PC-9 (cell line): ENCODE results near the gene PLRG1. TPM values are rescaled to one million over a fixed set of nuclear protein-coding genes. Genes with fewer than 3 reads are reported as not detected.

Experiments used
- BruUV-seq: library from RNA; stranded (reverse); fragments of 400-500 nt; replicated peaks from 2 replicates; lab custom pipeline; 2021; lab: Mats Ljungman, UMichigan
- CTCF ChIA-PET: fragments of 300-600 bp; sonication (Branson Sonifier 250); formaldehyde crosslinking; loops from one replicate; lab custom pipeline; 2022; ENCODE audit warnings: antibody characterized with exemption; lab: Charles Lee
- POLR2A ChIA-PET: fragments of 300-600 bp; sonication (Branson Sonifier 250); formaldehyde crosslinking; loops from one replicate; lab custom pipeline; 2022; ENCODE audit warnings: antibody characterized with exemption; ENCODE audit not compliant: unreplicated experiment; lab: Charles Lee
- DNase-seq, 2 experiments: peaks; one replicate each; pipeline versions ENCODE4 v3.0.0 to v3.0.0-alpha.2; 2015 to 2022; ENCODE audit warnings: mixed read lengths in 1 of 2
- H2AFZ ChIP-seq: fragments of 200-600 bp; sonication (generic); 2 replicates; pipeline ENCODE4 v1.8.1; 2017; ENCODE audit warnings: antibody characterized with exemption
- H3F3A ChIP-seq: fragments of 200-600 bp; sonication (generic); 2 replicates; pipeline ENCODE4 v1.8.1; 2017; ENCODE audit warnings: antibody characterized with exemption, mild to moderate bottlenecking, low read depth; ENCODE audit not compliant: insufficient read depth
- H3K27ac ChIP-seq: fragments of 200-600 bp; sonication (generic); 2 replicates; pipeline ENCODE4 v1.6.1; 2016; ENCODE audit warnings: mixed run types
- H3K27me3 ChIP-seq: fragments of 200-600 bp; sonication (generic); 2 replicates; pipeline ENCODE4 v1.6.1; 2016; ENCODE audit warnings: low read depth, mixed run types; ENCODE audit not compliant: insufficient read depth
- H3K36me3 ChIP-seq: fragments of 200-600 bp; sonication (generic); 2 replicates; pipeline ENCODE4 v1.6.1; 2016; ENCODE audit warnings: low read depth, mixed run types
- H3K4me1 ChIP-seq: fragments of 200-600 bp; sonication (generic); replicated peaks from 2 replicates; pipeline ENCODE4 v1.6.1; 2016; ENCODE audit warnings: mixed run types; ENCODE audit not compliant: insufficient read depth
- H3K4me2 ChIP-seq: fragments of 200-600 bp; sonication (generic); 2 replicates; pipeline ENCODE4 v1.6.1; 2017; ENCODE audit warnings: mixed run types
- H3K4me3 ChIP-seq: fragments of 200-600 bp; sonication (generic); 2 replicates; pipeline ENCODE4 v1.6.1; 2016; ENCODE audit warnings: mixed run types
- H3K79me2 ChIP-seq: fragments of 200-600 bp; sonication (generic); 2 replicates; pipeline ENCODE4 v1.6.1; 2017; ENCODE audit warnings: low read depth, mixed run types
- H3K9me2 ChIP-seq: fragments of 200-600 bp; sonication (generic); 2 replicates; pipeline ENCODE4 v1.8.1; 2017; ENCODE audit warnings: mild to moderate bottlenecking; ENCODE audit not compliant: insufficient read depth
- H3K9me3 ChIP-seq: fragments of 200-600 bp; sonication (generic); 2 replicates; pipeline ENCODE4 v1.8.1; 2016; ENCODE audit warnings: low read depth; ENCODE audit not compliant: insufficient read depth
- H4K20me1 ChIP-seq: fragments of 200-600 bp; sonication (generic); 2 replicates; pipeline ENCODE4 v1.8.1; 2017; ENCODE audit not compliant: insufficient read depth
- CTCF ChIP-seq: fragments of 200-600 bp; sonication (generic); conservative IDR thresholded peaks from 2 replicates; pipeline ENCODE4 v1.6.1; 2017; ENCODE audit warnings: mixed run types, antibody characterized with exemption, mild to moderate bottlenecking, moderate library complexity
- EZH2 ChIP-seq: fragments of 200-600 bp; sonication (generic); IDR thresholded peaks from 2 replicates; pipeline ENCODE4 v1.8.0; 2017; ENCODE audit warnings: antibody characterized with exemption, low read depth
- intact Hi-C: fragments of 100-400 bp; cut with micrococcal nuclease; formaldehyde crosslinking; loops from one replicate; pipeline ENCODE4 v1.10.0; 2022; ENCODE audit not compliant: unreplicated experiment
- total RNA-seq: library from RNA; stranded (reverse); gene quantifications from 2 replicates; pipeline ENCODE4 v1.2.3, GENCODE V29; 2021

Gene PLRG1
- total RNA-seq, 1 experiment from 2014 or later: 80.7 TPM

GRCh38 chr4:154569028-154569427 is 18.8 kb upstream of the PLRG1 start:
- no TSS peak for BruUV-seq
- Histone ChIP-seq H3K79me2 (no peaks in the 10 kb centered on the region), H3K9me3 (no peaks in the 10 kb centered on the region), H3K36me3 (no peaks in the 10 kb centered on the region), H3K27ac (no peak overlapping the region), H3K4me2 (no peak overlapping the region), H3K9me2 (no peaks in the 10 kb centered on the region), H4K20me1 (no peaks in the 10 kb centered on the region), H3K4me1 (no peaks in the 10 kb centered on the region), H2AFZ (no peak overlapping the region), H3K27me3 (no peaks in the 10 kb centered on the region), H3K4me3 (no peak overlapping the region), H3F3A (no peaks in the 10 kb centered on the region)
- intact Hi-C loops: no loop called here
- DNase-seq: no peak
- TF ChIP-seq CTCF: no peak
- no peak for TF ChIP-seq EZH2
- POLR2A ChIA-PET: no interaction called here
- CTCF ChIA-PET: interaction anchor here (0.6 kb wide), 1 partner anchor 71 kb away, joined by 3 read pairs; no protein-coding TSS in a partner anchor

- BruUV-seq: no TSS peak
- ChIA-PET POLR2A (no interaction called here), CTCF (interaction anchor here (0.6 kb wide), 2 partner anchors 247 to 1914 kb away, joined by 3 read pairs; no protein-coding TSS in a partner anchor)
- H3K27ac ChIP-seq: no peak overlapping the region
- no peak overlapping the region for H2AFZ ChIP-seq
- no peaks in the 10 kb centered on the region for H3K4me1 ChIP-seq
- TF ChIP-seq EZH2: no peak
- TF ChIP-seq CTCF: no peak
- no peak for DNase-seq
- no peaks in the 10 kb centered on the region for H3K9me2 ChIP-seq
- intact Hi-C loops: no loop called here
- no peaks in the 10 kb centered on the region for H4K20me1 ChIP-seq
- no peaks in the 10 kb centered on the region for H3K79me2 ChIP-seq
- H3K4me2 ChIP-seq: no peak overlapping the region
- no peaks in the 10 kb centered on the region for H3K27me3 ChIP-seq
- no peak overlapping the region for H3K4me3 ChIP-seq
- H3F3A ChIP-seq: no peaks in the 10 kb centered on the region
- H3K36me3 ChIP-seq: no peaks in the 10 kb centered on the region
- H3K9me3 ChIP-seq: no peaks in the 10 kb centered on the region
These were observed 16.5 kb upstream of the PLRG1 start for GRCh38 chr4:154566639-154567204.

GRCh38 chr4:154565704-154566103 is 15.5 kb upstream of the PLRG1 start:
- CTCF ChIA-PET: no interaction called here
- peaks cover 5% of the 10 kb centered on the region; the same call in 1 of the 2 replicates for H3K4me1 ChIP-seq
- H3K27me3 ChIP-seq: no peaks in the 10 kb centered on the region
- H3K9me2 ChIP-seq: no peaks in the 10 kb centered on the region
- POLR2A ChIA-PET: no interaction called here
- H3K4me2 ChIP-seq: no peak overlapping the region
- intact Hi-C loops: no loop called here
- H3K4me3 ChIP-seq: no peak overlapping the region
- no peak overlapping the region for H3K27ac ChIP-seq
- no peak for DNase-seq
- H3K79me2 ChIP-seq: no peaks in the 10 kb centered on the region
- no peaks in the 10 kb centered on the region for H4K20me1 ChIP-seq
- no peaks in the 10 kb centered on the region for H3F3A ChIP-seq
- TF ChIP-seq CTCF: no peak
- no peak for TF ChIP-seq EZH2
- H3K36me3 ChIP-seq: no peaks in the 10 kb centered on the region
- H3K9me3 ChIP-seq: no peaks in the 10 kb centered on the region
- no TSS peak for BruUV-seq
- no peak overlapping the region for H2AFZ ChIP-seq
